ENCODE results near the gene EGLN2.

GRCh38 chr19:40803857-40804782 lies 5.1 kb downstream of the EGLN2 start:
- TF ChIP-seq POLR2A (IDR thresholded peaks at IDR 0.05; ENCODE audit: low read depth, low read length) (no peak), POLR2AphosphoS5 (IDR thresholded peaks at IDR 0.05; ENCODE audit: insufficient read depth, low read depth, low read length) (no peak), FOS (IDR thresholded peaks at IDR 0.05; ENCODE audit: borderline replicate concordance, insufficient read depth, low read length) (no peak), JUN (IDR thresholded peaks at IDR 0.05; ENCODE audit: borderline replicate concordance, insufficient read depth, insufficient read length, low read depth) (no peak)
- TF ChIP-seq, protein P1, sequence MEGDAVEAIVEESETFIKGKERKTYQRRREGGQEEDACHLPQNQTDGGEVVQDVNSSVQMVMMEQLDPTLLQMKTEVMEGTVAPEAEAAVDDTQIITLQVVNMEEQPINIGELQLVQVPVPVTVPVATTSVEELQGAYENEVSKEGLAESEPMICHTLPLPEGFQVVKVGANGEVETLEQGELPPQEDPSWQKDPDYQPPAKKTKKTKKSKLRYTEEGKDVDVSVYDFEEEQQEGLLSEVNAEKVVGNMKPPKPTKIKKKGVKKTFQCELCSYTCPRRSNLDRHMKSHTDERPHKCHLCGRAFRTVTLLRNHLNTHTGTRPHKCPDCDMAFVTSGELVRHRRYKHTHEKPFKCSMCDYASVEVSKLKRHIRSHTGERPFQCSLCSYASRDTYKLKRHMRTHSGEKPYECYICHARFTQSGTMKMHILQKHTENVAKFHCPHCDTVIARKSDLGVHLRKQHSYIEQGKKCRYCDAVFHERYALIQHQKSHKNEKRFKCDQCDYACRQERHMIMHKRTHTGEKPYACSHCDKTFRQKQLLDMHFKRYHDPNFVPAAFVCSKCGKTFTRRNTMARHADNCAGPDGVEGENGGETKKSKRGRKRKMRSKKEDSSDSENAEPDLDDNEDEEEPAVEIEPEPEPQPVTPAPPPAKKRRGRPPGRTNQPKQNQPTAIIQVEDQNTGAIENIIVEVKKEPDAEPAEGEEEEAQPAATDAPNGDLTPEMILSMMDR (IDR thresholded peaks at IDR 0.05; ENCODE audit: extremely low read depth in 1 of 2, insufficient read depth in 1 of 2, low read depth in 1 of 2, low read length in 2 of 2), result no peak
- TF ChIP-seq, protein P2, sequence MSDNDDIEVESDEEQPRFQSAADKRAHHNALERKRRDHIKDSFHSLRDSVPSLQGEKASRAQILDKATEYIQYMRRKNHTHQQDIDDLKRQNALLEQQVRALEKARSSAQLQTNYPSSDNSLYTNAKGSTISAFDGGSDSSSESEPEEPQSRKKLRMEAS (IDR thresholded peaks at IDR 0.05; ENCODE audit: insufficient read depth, insufficient read length), result no peak

Data from endothelial cell of umbilical vein (primary cell).